KMS-11 (cell line): ENCODE data around the gene DHX38.
"Not testable (repeated sequence)": the region's sequence is repeated elsewhere in the genome, so short reads cannot be mapped to it uniquely, and the experiment has no call there.

Source experiments
- H2AFZ ChIP-seq: fragments of 200-600 bp; sonication (generic); 2 replicates; pipeline ENCODE4 v1.6.1; 2016; ENCODE audit warnings: antibody characterized with exemption, mixed run types, low read depth
- H3K27ac ChIP-seq: fragments of 200-600 bp; sonication (generic); 2 replicates; pipeline ENCODE4 v1.6.1; 2016; ENCODE audit warnings: mild to moderate bottlenecking, mixed run types
- H3K27me3 ChIP-seq: fragments of 200-600 bp; sonication (generic); 2 replicates; pipeline ENCODE4 v1.6.1; 2017; ENCODE audit warnings: mild to moderate bottlenecking, low read depth, mixed run types, moderate library complexity; ENCODE audit not compliant: insufficient read depth
- H3K36me3 ChIP-seq: fragments of 200-600 bp; sonication (generic); 2 replicates; pipeline ENCODE4 v1.6.1; 2017; ENCODE audit warnings: mild to moderate bottlenecking, mixed run types; ENCODE audit not compliant: insufficient read depth
- H3K4me1 ChIP-seq: fragments of 200-600 bp; sonication (generic); 2 replicates; pipeline ENCODE4 v1.6.1; 2016; ENCODE audit warnings: mild to moderate bottlenecking, low read depth, mixed run types; ENCODE audit not compliant: poor library complexity, severe bottlenecking
- H3K4me2 ChIP-seq: fragments of 200-600 bp; sonication (generic); 2 replicates; pipeline ENCODE4 v1.7.0; 2016; ENCODE audit warnings: mild to moderate bottlenecking, mixed run types
- H3K4me3 ChIP-seq: fragments of 200-600 bp; sonication (generic); IDR thresholded peaks from 2 replicates; pipeline ENCODE4 v1.6.1; 2017; ENCODE audit warnings: low read depth, low read length, mixed read lengths; ENCODE audit not compliant: insufficient read depth
- H3K79me2 ChIP-seq: fragments of 200-600 bp; sonication (generic); 2 replicates; pipeline ENCODE4 v1.6.1; 2016; ENCODE audit warnings: low read depth, mixed run types; ENCODE audit not compliant: insufficient read depth
- H3K9ac ChIP-seq: fragments of 200-600 bp; sonication (generic); 2 replicates; pipeline ENCODE4 v1.6.1; 2016; ENCODE audit warnings: mild to moderate bottlenecking, mixed run types
- H4K20me1 ChIP-seq: fragments of 200-600 bp; sonication (generic); 2 replicates; pipeline ENCODE4 v1.6.1; 2016; ENCODE audit warnings: mild to moderate bottlenecking, mixed run types; ENCODE audit not compliant: insufficient read depth
- CTCF ChIP-seq: fragments of 200-600 bp; sonication (generic); conservative IDR thresholded peaks from 2 replicates; pipeline ENCODE4 v1.6.1; 2017; ENCODE audit warnings: low read depth, mild to moderate bottlenecking, antibody characterized with exemption, low read length, moderate library complexity, mixed read lengths

Gene DHX38

GRCh38 chr16:72050769-72051464, 42.7 kb upstream of the DHX38 start:
- Histone ChIP-seq H3K27me3 (no peaks in the 10 kb centered on the region), H3K79me2 (no peaks in the 10 kb centered on the region), H3K27ac (no peak overlapping the region), H3K4me3 (no peak overlapping the region), H3K9ac (no peak overlapping the region), H3K4me2 (no peak overlapping the region), H4K20me1 (no peaks in the 10 kb centered on the region), H3K4me1 (no peaks in the 10 kb centered on the region), H3K36me3 (no peaks in the 10 kb centered on the region), H2AFZ (no peak overlapping the region)
- no peak for TF ChIP-seq CTCF

GRCh38 chr16:72051818-72052217, 41.8 kb upstream of the DHX38 start:
- Histone ChIP-seq H2AFZ (no peak overlapping the region), H4K20me1 (no peaks in the 10 kb centered on the region), H3K4me3 (no peak overlapping the region), H3K36me3 (no peaks in the 10 kb centered on the region), H3K27me3 (no peaks in the 10 kb centered on the region), H3K4me1 (no peaks in the 10 kb centered on the region), H3K9ac (no peak overlapping the region), H3K4me2 (no peak overlapping the region), H3K79me2 (no peaks in the 10 kb centered on the region), H3K27ac (no peak overlapping the region)
- no peak for TF ChIP-seq CTCF

- H3K4me1 ChIP-seq, H3K36me3 ChIP-seq, H4K20me1 ChIP-seq, H2AFZ ChIP-seq, H3K79me2 ChIP-seq, H3K4me3 ChIP-seq, H3K4me2 ChIP-seq, H3K27ac ChIP-seq, H3K9ac ChIP-seq, H3K27me3 ChIP-seq: not testable (repeated sequence)
Observed at GRCh38 chr16:72054254-72054847, 39.3 kb upstream of the DHX38 start, which contains the start of gene HP. Gene HP, plus strand, starts transcription at chr16:72054505. Its CDS starts 148 bp downstream, at chr16:72054653.

GRCh38 chr16:72055911-72056310, 37.7 kb upstream of the DHX38 start:
- no peak overlapping the region for H3K9ac ChIP-seq
- H4K20me1 ChIP-seq = no peaks in the 10 kb centered on the region
- TF ChIP-seq CTCF = no peak
- no peaks in the 10 kb centered on the region for H3K79me2 ChIP-seq
- no peak overlapping the region for H2AFZ ChIP-seq
- no peaks in the 10 kb centered on the region for H3K27me3 ChIP-seq
- H3K27ac ChIP-seq = no peak overlapping the region
- H3K4me3 ChIP-seq = no peak overlapping the region
- H3K4me1 ChIP-seq = no peaks in the 10 kb centered on the region
- H3K4me2 ChIP-seq = no peak overlapping the region
- no peaks in the 10 kb centered on the region for H3K36me3 ChIP-seq

- not testable (repeated sequence) for H4K20me1 ChIP-seq, H3K79me2 ChIP-seq, H3K9ac ChIP-seq, H3K4me1 ChIP-seq, H3K27ac ChIP-seq, H3K27me3 ChIP-seq, H3K4me2 ChIP-seq, H3K36me3 ChIP-seq, H2AFZ ChIP-seq, H3K4me3 ChIP-seq
Observed at GRCh38 chr16:72057313-72057712, 36.3 kb upstream of the DHX38 start.

GRCh38 chr16:72059060-72059459, 34.6 kb upstream of the DHX38 start:
- not testable (repeated sequence) for H3K4me2 ChIP-seq, H3K4me3 ChIP-seq, H3K4me1 ChIP-seq, H3K27ac ChIP-seq, H3K79me2 ChIP-seq, H4K20me1 ChIP-seq, H3K36me3 ChIP-seq, H2AFZ ChIP-seq, H3K27me3 ChIP-seq, H3K9ac ChIP-seq
